Thoracic aorta (tissue), 2 donors: Measurements from ENCODE around the gene RNF181. TPM values are rescaled to one million over a fixed set of nuclear protein-coding genes. Genes with fewer than 3 reads are reported as not detected.
A peak's percentile ranks its signal among the peaks of the same experiment; 100 is the strongest.

ENCODE experiments used
- ATAC-seq: fragments of 150-250 bp; one replicate; pipeline ENCODE4 v1.8.0; 2017; ENCODE audit warnings: low read depth; ENCODE audit not compliant: insufficient number of reproducible peaks, low FRiP score
- DNase-seq: peaks from one replicate; pipeline ENCODE4 v3.0.0-alpha.2; 2020; ENCODE audit warnings: low spot score
- H3K27ac ChIP-seq, 2 donors: fragments of 200-600 bp; sonication (generic); 1 replicate in 1 of 2; 2 replicates in 1 of 2; pipeline ENCODE4 v1.5.1; 2016; ENCODE audit warnings: mild to moderate bottlenecking in 2 of 2, moderate library complexity in 2 of 2
- H3K27me3 ChIP-seq: fragments of 200-600 bp; sonication (generic); replicated peaks from 2 replicates; pipeline ENCODE4 v1.6.0; 2016; ENCODE audit warnings: mild to moderate bottlenecking; ENCODE audit not compliant: insufficient read depth
- H3K36me3 ChIP-seq: fragments of 200-600 bp; sonication (generic); one replicate; pipeline ENCODE4 v1.5.1; 2016
- H3K4me1 ChIP-seq, 2 donors: fragments of 200-600 bp; sonication (generic); 1 replicate in 1 of 2; 2 replicates in 1 of 2; pipeline versions ENCODE4 v1.5.1 to v1.6.0; 2016; ENCODE audit warnings: low read depth in 2 of 2, mild to moderate bottlenecking in 1 of 2; ENCODE audit not compliant: control insufficient read depth in 1 of 2
- H3K4me3 ChIP-seq: fragments of 200-600 bp; sonication (generic); 2 replicates; pipeline ENCODE4 v1.5.1; 2016; ENCODE audit warnings: mild to moderate bottlenecking
- H3K9me3 ChIP-seq: fragments of 200-600 bp; sonication (generic); 2 replicates; pipeline ENCODE4 v1.5.1; 2016
- CTCF ChIP-seq: fragments of 200-600 bp; sonication (generic); IDR thresholded peaks from one replicate; pipeline ENCODE4 v1.5.1; 2019; ENCODE audit warnings: antibody characterized with exemption
- total RNA-seq, 2 donors: library from RNA; depleted of rRNA; stranded (reverse); fragments of >200 nt; gene quantifications; one replicate each; pipeline versions ENCODE4 v1.1.0 to v1.2.3, GENCODE V29; 2016

Gene RNF181
- 100 to 1,000 TPM; 107 to 124 TPM for total RNA-seq

- peak within 1 kb of the TSS; percentile 81 for H3K4me3 ChIP-seq
- TF ChIP-seq CTCF, result no peak
- no peaks in the 10 kb centered on the region for H3K27me3 ChIP-seq
- H3K36me3 ChIP-seq, result peaks cover 15% of the 10 kb centered on the region
- no peaks in the 10 kb centered on the region for H3K9me3 ChIP-seq
- DNase-seq (peak; percentile 96), ATAC-seq (peak; percentile 99)
- peaks cover 27 to 50% of the 10 kb centered on the region in 2 donors for H3K4me1 ChIP-seq
- H3K27ac ChIP-seq, result peak within 1 kb of the TSS; percentile 85 to 94
These were observed at the start of gene RNF181 for GRCh38 chr2:85595301-85596025. TSS of gene RNF181 (plus strand) at chr2:85595745. CDS start at chr2:85595764, 19 bp downstream.

GRCh38 chr2:85545780-85546240, 49.7 kb upstream of the RNF181 start:
- no peak for TF ChIP-seq CTCF
- DNase-seq (no peak), ATAC-seq (no peak)
- Histone ChIP-seq H3K4me1 (peaks cover 16 to 36% of the 10 kb centered on the region in 2 donors), H3K9me3 (no peaks in the 10 kb centered on the region), H3K36me3 (peaks cover 40% of the 10 kb centered on the region), H3K27me3 (no peaks in the 10 kb centered on the region), H3K27ac (no peak overlapping the region), H3K4me3 (no peak overlapping the region)

- H3K4me3 ChIP-seq, result no peak overlapping the region
- no peaks in the 10 kb centered on the region for H3K9me3 ChIP-seq
- H3K36me3 ChIP-seq, result peaks cover 38% of the 10 kb centered on the region
- H3K27ac ChIP-seq, result no peak overlapping the region
- no peaks in the 10 kb centered on the region for H3K27me3 ChIP-seq
- DNase-seq, result no peak
- no peak for ATAC-seq
- H3K4me1 ChIP-seq, result peaks cover 2 to 21% of the 10 kb centered on the region in 2 donors
- TF ChIP-seq CTCF, result no peak
These were observed 48.3 kb upstream of the RNF181 start for GRCh38 chr2:85547089-85547858.

- Histone ChIP-seq H3K9me3 (no peaks in the 10 kb centered on the region), H3K36me3 (peaks cover 37% of the 10 kb centered on the region), H3K4me3 (no peak overlapping the region), H3K27ac (no peak overlapping the region), H3K27me3 (no peaks in the 10 kb centered on the region), H3K4me1 (peaks cover 0 to 14% of the 10 kb centered on the region in 2 donors)
- no peak for DNase-seq
- ATAC-seq, result no peak
- no peak for TF ChIP-seq CTCF
These were observed 47.5 kb upstream of the RNF181 start for GRCh38 chr2:85547859-85548607.

GRCh38 chr2:85548608-85548900, 47.0 kb upstream of the RNF181 start:
- H3K27ac ChIP-seq, result no peak overlapping the region
- ATAC-seq, result no peak
- no peak overlapping the region for H3K4me3 ChIP-seq
- no peaks in the 10 kb centered on the region for H3K27me3 ChIP-seq
- no peak for DNase-seq
- no peaks in the 10 kb centered on the region for H3K9me3 ChIP-seq
- peaks cover 0 to 8% of the 10 kb centered on the region in 2 donors for H3K4me1 ChIP-seq
- TF ChIP-seq CTCF, result no peak
- H3K36me3 ChIP-seq, result peaks cover 37% of the 10 kb centered on the region
